GM19238 (cell line): ENCODE results near the gene ARNT2.

Experiments used
- DNase-seq: peaks from one replicate; pipeline ENCODE4 v3.0.0; 2011; ENCODE audit warnings: low spot score; ENCODE audit not compliant: insufficient read length

Gene ARNT2

DNA sequence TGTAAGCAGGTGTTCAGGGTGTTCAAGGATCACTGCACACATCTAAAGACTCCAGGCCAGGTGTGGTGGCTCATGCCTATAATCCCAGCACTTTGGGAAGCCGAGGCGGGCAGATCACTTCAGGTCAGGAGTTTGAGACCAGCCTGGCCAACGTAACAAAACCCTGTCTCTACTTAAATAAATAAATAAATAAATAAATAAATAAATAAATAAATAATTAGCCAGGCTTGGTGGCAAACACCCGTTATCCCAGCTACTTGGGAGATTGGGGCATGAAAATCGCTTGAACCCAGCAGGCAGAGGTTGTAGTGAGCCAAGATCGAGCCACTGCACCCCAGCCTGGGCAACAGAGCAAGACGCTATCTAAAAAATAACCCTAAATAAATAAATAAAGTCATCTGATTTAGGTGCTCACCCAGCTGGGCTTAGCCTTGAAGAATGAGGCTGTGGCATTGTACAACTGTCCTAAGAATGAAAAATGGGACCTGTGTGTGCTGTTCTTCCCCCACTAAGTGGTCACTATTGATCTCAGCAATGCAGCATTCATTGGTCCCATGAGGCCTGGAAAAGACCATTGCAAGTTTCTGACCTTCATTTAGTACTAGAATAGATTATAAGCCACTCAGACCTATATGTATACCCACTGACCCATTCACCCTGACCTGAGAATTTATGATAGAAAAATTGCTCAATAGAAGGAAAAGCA lies 208.1 kb downstream of the ARNT2 start:
- DNase-seq: no peak

- no peak for DNase-seq
Observed at GRCh38 chr15:80613762-80614365, 209.7 kb downstream of the ARNT2 start.

GRCh38 chr15:80614711-80615360 lies 210.7 kb downstream of the ARNT2 start:
- no peak for DNase-seq

GRCh38 chr15:80615361-80615736 lies 211.2 kb downstream of the ARNT2 start:
- no peak for DNase-seq

GRCh38 chr15:80615783-80616391 lies 211.7 kb downstream of the ARNT2 start:
- no peak for DNase-seq

- DNase-seq: no peak
Observed at GRCh38 chr15:80618685-80619400, 214.7 kb downstream of the ARNT2 start.

- DNase-seq: no peak
Observed at GRCh38 chr15:80619680-80620079, 215.5 kb downstream of the ARNT2 start.

DNA sequence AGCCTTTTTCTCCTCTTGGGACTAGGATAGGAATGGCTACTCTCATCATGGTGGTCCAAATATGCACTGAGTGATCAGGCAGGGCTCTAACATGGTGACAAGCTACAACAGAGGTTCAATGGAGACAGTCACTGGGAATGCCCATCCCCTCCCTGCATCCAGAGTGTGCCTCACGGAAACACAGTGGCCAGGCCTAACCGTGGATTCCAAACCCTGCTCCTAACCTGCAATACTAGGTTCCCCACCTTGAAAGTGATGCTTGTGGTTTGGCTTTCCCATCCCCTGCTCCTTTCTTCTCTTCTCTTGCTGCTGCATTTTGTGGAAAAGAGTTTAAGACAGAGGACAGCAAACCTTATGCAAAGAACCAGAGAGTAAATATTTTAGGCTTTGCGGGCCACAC lies 216.0 kb downstream of the ARNT2 start:
- no peak for DNase-seq

DNA sequence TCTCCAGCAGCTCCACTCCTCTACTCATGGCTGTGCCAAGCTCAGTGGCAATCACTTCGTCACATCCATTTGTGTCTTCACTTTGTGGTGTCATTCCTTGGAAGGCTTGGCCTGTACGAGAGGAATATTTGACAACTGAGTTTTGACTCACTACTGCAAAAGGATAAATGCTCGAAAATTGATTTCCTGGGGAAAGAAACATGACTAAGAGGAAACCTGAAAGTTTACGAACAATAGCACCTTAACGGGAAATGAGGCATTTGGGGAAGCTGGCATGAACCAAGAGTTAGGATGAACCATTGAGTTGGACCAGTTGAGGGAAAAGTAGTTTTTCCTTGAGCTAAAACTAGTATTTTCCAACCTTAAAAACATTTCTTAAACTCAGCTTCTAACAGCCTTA lies 216.7 kb downstream of the ARNT2 start:
- DNase-seq: no peak

DNA sequence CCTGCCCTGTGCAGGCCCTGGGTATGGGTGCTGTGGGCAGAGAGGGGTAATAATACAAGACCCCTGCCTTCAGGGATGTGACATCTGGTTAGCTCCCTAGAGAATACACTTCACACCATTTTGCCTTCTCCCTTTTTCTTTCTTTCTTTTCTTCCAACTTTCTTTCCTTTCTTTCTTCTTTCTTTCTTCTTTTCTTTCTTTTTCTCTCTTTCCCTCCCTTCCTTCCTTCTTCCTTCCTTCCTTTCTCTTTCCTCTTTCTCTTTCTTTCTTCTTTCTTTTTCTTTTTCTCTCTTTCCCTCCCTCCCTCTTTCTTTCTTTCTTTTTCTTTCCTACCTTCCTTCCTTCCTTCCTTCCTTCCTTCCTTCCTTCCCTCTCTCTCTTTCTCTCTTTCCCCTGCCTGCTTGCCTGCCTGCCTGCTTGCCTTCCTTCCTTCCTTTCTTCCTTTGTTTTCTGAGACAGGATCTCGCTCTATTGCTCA lies 222.5 kb downstream of the ARNT2 start:
- DNase-seq: no peak

DNA sequence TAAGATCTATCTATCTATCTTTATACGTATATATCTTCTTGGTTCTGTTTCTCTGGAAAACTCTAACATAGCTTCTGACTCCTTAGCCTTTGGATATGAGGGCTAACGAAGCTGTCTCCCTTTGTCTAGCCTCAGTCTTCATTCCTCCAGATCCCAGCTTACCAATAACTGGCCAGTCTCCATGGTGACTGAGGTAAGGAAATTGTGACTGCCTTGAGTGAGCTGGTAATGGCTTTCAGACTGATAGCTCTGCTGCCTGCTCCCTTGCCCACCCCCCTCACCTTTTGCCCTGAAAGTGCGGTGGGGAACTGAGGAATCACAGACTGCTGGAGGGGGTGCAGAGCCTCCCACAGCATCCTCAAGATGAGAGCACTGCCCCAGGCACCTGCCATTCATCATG lies 225.2 kb downstream of the ARNT2 start:
- no peak for DNase-seq

GRCh38 chr15:80630981-80631380 lies 226.8 kb downstream of the ARNT2 start:
- no peak for DNase-seq

- DNase-seq: no peak
Observed at GRCh38 chr15:80633221-80633620, 229.0 kb downstream of the ARNT2 start.

DNA sequence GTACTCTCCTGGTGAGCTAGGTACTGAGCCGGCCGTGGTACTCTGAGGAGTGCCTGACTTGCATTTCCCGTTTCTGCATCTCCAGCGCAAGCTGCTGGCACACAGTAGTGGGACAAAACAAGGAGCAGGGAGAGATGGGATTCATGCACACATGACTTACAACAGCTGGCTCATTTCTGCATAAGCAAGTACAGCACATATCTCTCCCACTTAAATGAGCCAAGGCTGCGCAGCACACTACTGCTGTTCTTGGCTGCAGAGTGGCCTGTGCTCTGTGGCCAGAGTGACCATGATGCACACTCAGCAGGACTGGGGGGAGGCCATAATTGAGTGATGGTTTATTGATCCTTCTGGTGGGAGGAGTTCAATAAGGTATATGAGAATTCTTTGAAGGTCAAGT lies 231.8 kb downstream of the ARNT2 start:
- DNase-seq: no peak

- DNase-seq: no peak
Observed at GRCh38 chr15:80636675-80637074, 232.5 kb downstream of the ARNT2 start.

DNA sequence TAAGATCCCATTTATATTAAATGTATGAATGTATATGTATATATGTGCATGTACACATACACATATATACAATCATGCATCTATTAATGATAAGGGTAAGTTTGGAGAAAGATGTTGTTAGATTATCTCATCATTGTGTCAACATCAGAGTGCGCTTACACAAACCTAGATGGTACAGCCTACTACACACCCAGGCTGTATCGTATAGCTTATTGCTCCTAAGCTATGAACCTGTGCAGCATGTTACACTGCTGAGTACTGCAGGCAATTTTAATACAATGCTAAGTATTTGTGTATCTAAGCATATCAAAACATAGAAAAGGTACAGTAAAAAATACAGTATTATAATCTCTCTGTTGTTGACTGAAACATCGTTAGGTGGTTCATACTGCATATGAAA lies 233.6 kb downstream of the ARNT2 start:
- DNase-seq: no peak

DNA sequence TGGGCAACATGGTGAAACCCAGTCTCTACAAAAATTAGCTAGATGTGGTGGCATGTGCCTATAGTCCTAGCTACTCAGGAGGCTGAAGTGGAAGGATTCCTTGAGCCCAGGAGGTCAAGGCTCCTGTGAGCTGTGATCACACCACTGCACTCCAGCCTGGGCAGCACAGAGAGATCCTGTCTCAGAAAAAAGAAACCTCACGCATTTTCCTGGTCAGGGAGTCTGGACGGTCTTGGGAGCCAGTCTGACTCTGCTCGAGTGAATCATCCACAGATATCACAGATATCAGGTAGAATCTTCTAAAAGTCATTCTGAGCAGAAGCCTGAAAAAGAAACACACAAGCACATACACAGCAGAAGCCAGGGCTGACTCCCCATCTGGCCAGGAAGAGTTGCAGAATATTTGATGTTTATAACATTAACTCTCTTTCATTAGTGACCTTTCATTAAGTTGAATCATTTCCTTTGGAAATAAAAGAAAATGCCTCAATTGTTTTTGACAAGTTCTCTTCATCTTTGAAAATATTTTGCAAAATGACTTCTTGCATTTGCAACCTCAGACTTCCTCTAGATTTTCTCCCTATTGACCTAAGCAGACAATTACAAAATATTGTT lies 234.5 kb downstream of the ARNT2 start:
- DNase-seq: no peak

- no peak for DNase-seq
Observed at GRCh38 chr15:80639168-80639555, 235.0 kb downstream of the ARNT2 start.

GRCh38 chr15:80640531-80641121 lies 236.4 kb downstream of the ARNT2 start:
- DNase-seq: no peak

GRCh38 chr15:80641384-80641783 lies 237.2 kb downstream of the ARNT2 start:
- no peak for DNase-seq

DNA sequence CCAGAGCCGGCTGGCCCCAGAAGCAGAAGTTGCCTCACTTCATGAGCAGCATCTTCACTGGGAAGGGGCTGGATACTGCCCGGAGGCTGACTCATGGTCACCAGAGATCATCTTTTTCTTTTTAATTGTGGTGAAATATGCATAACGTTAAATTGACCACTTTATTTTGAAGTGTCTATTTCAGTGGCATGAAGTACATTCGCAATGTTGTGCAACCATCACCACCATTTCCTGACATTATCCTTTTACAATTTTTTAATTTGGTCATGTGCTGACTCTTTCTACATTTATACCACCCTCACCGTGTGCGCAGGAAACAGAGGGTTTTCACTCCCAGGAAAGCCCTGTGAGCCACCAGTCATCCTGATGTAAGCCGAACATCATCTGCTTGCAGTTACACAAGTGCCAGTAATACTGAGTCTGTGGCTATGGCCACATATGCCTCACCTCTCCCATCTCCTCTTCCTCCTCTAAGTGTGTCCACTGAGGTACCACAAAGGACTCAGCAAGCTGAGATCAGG lies 239.3 kb downstream of the ARNT2 start:
- DNase-seq: no peak
